KBM-7 (cell line): Measurements from ENCODE around the gene SLC41A3.
A peak's percentile ranks its signal among the peaks of the same experiment; 100 is the strongest.
"Not testable (repeated sequence)": the region's sequence is repeated elsewhere in the genome, so short reads cannot be mapped to it uniquely, and the experiment has no call there.

Source experiments
- DNase-seq: peaks from one replicate; pipeline ENCODE4 v3.0.0-alpha.2; 2015
- in situ Hi-C: fragments of 300-500 bp; cut with MboI; formaldehyde crosslinking; loops from 2 replicates; pipeline ENCODE4 v1.14.3; 2020; ENCODE audit warnings: low sequenced_read_pairs, low pct_unique_long_range_greater_than_20kb, mixed read lengths

The SLC41A3 gene

DNA sequence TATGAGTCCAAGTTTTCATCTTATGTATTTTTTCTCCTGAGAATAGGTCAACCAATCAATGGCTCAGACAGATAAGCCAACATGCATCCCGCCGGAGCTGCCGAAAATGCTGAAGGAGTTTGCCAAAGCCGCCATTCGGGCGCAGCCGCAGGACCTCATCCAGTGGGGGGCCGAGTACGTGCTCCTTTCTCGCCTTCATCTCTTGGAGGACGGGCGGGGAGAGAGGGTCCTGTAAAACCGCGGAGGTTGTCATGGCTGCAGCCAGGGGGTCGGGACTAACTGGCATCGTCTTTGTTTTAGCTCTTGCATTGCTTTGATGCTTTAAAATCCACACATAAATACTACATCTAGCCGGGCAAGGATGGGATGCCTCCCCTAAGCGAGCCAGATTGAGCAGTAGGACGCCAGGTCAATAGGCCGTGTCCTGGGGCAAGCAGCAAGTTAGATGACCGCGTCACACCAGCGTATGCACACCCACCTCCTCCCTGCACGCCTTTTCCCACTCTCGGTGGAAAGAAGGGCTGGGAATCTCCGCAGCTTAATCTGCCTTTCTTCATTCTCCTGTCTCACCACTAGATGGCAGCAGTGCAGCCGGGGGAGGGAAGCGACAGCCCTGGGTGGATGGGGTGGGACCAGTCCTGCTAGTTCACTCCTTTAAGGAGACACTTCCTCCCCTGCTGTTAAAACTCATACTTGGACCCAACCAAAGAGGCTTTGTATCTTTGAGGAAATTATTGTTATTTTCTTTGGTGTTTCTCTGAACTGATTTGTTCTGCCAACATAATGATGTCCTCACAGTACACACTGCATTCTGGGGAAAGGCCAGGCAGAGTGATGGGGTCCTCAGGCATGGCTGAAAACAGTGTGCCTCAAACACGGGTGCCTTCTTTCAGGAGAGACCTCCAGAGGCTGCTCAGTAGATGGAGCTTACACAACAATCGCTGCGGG, 111.7 kb downstream of the SLC41A3 start:
- peak; percentile 45 for DNase-seq

DNA sequence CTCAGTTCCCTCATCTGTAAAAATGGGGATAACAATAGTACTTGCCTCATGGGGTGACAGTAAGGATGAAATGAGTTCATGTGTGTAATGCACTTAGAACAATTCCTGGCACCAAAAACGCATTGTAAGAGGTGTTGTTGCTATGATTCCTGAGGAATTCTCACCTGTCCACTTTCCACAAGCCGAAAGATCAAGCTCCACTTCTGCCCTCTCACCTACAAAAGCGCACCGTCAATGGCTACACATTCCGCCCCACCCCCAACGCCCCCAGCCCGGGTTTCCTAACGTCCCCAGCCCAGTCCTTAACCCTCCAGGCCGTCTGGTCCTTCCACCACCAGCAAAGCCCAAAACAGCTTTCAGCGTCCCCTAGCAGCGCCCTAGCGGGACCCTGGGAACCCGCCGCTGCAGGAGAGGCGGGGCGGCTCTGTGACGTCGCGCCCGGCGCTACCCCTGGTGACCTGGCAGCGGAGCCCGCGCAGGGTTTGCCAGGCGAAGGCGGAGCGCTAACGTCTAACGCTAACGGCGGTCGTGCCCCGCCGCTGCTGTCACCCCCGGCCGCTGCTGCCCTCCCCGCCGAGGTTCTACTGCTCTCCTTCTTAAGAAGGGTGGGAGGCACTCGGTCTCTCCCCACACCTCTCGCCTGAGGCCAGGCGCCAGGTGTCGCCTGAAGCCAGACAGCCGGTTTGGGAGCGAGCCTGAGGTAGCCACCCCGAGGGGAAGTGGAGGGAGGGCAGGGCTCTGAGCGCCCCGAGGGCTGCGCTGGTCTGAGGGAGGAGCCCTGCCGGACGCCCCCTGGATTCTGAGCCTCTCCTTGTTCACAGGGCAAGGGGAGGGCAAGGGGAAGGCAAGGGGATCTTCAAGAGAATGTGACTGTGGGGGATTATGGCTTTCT, 115.0 kb downstream of the SLC41A3 start, which contains the start of gene ROPN1B:
Gene ROPN1B, plus strand, starts transcription at position 478 of the 892 bp plus-strand sequence. CDS start 2,877 bp downstream, outside the sequence.
- in situ Hi-C loops: not testable (repeated sequence)

More for the DNA sequence above, 111.7 kb downstream of the SLC41A3 start:
- in situ Hi-C loops: not testable (repeated sequence)

DNA sequence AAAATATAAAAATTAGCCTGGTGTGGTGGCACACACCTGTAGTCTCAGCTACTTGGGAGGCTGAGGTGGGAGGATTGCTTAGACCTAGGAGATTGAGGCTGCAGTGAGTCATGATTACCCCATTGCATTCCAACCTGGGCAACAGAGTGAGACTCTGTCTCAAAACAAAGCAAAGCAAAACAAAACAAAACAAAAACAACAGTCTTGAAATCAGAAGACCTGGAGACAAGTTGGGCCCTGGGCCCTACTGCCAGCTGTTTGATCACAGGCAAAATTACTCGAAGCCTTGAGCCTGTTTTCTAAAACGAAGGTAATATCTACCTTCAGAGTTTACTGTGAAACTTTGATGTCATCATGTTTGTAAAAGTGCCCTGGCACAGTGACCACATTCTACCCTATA, 115.8 kb downstream of the SLC41A3 start:
- in situ Hi-C loops, DNase-seq: not testable (repeated sequence)

More for the DNA sequence above, 115.0 kb downstream of the SLC41A3 start, which contains the start of gene ROPN1B:
- not testable (repeated sequence) for DNase-seq

DNA sequence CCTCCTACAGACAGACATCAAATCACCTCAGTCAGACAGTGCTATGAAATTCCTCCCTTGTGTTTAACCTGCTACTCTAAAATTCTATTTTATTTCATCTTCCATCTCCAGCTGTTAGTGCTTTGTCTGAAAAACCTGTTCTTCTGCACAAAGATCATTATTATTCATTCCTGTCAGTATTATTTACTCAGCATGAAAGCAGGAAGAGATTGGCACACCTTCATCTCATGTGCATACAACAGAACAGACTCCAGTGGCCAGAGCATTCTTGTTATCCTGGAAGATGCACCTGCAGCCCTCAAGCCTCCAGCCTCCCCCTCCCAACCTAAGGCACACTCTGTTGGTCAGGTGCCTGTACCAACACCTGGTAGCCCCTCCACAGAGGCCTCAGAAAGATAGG, 116.8 kb downstream of the SLC41A3 start:
- DNase-seq: no peak
- in situ Hi-C loops: no loop called here

DNA sequence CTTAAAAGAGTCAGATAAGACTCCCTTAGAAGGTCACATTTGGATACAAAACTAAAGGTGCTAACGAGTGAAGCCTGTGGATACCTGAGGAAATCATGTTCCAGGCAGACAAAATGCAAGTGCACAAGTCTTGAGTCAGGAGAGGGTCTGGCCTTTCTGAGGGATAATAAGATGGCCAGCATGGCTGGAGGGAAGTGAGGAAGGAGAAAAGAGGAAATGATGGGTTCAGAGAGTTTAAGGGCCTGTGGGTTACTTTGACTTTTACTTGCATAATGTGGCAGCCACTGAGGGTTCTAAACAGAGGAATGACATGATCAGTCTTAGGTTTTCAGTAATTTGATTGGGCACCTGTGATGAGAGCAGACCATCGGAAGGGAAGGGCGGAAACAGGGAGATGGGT, 118.4 kb downstream of the SLC41A3 start:
- in situ Hi-C loops: no loop called here
- no peak for DNase-seq

DNA sequence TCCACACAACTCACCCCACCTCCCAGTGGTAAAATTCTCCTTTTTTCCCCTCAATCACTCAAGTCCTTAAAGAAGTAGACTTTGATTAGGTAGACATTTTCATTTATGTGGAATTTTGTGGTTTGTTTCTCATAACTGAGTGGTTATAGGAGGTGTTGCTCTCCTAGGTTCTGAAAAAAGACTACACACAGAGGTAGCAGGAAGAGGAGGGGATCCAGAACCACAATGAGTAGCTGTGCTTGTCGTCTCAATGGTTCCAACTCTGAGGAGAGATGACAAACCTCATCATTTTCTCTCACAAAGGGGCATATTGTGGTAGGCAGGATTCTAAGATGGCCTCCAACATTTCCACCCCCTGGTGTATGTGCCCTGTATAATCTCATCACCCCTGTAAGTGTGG, 120.1 kb downstream of the SLC41A3 start:
- in situ Hi-C loops, DNase-seq: not testable (repeated sequence)

DNA sequence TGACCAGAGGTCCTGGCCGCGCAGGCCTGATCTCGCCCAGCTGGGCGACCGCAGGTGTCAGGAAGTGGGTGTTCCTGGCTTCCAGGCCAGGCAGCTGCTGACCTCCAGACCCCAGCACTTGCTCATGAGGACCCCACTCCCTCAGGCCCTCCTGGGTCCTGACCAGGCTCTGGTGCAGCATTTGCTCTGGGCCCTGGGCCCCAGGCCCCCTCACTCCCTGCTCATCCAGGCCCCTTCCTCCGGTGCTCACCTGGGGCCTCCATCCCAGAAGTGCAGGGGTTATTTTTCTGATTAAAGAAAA, 122.7 kb downstream of the SLC41A3 start:
- in situ Hi-C loops: no loop called here

DNA sequence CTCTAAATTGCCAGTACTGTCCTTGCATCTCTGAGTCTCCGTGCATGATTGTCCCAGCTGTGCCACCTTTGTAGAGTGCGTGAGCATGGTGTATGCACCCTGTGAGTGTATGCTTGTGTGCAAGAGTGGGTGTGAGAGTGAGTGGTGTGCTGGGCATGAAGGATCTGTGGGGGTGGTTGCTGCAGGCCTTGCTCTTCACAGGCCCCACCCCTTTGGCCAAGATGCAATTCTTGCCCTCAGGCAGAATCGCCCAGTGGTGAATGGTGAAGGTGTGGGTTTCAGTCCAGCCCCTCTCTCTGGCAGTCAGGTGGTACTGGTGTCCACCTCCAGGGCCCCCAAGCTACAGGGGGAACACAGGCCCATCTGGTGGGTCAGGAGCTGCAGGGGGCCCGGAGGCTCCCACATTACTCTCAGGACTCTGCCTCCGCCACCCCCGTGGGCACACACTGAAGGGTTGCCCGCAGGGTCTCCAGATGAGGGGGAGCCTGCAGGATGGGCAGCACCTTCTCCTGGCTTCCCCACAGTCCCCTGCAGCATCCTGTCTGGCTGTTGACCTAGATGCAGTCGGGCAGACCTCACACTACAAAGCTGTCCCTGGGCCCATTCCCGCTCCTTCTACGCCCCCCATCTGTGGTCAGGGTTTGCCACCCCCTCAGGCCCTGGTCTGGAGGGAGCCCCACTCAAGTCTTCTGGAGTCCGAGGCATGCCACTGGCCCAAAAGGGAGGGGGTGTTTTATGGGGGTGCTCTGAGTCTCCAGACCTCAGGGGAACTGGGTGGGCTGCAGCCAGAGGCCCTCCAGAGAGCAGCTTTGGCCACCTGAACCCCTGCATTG, 123.3 kb downstream of the SLC41A3 start:
- in situ Hi-C loops: no loop called here
- DNase-seq: no peak

More for the DNA sequence above, 122.7 kb downstream of the SLC41A3 start:
- DNase-seq: no peak

- in situ Hi-C loops: no loop called here
- no peak for DNase-seq
Measured at GRCh38 chr3:125960066-125960424, 123.9 kb downstream of the SLC41A3 start.

DNA sequence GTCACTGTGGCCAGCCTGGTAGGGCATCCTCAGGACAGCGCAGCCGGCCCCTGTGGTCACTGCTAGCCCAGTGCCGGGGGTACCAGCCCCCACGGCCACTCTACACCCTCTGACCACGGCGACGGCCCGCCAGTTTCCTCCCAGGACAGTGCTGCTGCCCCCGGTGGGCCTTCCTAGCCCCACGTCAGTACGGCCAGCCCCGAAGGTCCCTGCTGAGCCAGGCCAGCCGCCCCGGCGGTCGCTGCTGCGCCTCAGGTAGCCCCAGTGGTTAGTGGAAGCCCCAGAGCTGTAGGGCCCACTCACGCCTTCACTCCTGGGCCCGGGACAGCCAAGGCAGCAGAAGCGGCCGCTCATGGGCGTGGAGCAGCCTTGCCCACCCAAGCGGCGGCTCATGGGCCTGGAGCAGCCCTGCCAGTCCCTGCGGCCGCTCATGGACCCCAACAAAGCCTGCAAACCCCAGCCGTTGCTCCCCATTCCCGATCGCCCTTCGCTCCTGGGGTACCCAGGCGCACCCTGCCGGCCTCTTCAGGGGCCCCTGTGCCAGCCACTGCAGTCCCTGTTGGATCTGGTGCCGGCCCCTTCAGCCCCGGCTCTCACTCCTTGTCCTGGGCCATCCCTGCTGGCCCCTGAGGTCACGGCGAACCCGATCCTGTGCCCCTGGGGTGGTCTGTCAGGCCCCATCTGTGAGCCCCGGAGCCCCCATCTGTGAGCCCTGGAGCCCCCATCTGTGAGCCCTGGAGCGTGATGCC, 124.4 kb downstream of the SLC41A3 start:
- in situ Hi-C loops: no loop called here
- DNase-seq: no peak

GRCh38 chr3:125958511-125959316, 125.2 kb downstream of the SLC41A3 start:
- in situ Hi-C loops: no loop called here
- no peak for DNase-seq

DNA sequence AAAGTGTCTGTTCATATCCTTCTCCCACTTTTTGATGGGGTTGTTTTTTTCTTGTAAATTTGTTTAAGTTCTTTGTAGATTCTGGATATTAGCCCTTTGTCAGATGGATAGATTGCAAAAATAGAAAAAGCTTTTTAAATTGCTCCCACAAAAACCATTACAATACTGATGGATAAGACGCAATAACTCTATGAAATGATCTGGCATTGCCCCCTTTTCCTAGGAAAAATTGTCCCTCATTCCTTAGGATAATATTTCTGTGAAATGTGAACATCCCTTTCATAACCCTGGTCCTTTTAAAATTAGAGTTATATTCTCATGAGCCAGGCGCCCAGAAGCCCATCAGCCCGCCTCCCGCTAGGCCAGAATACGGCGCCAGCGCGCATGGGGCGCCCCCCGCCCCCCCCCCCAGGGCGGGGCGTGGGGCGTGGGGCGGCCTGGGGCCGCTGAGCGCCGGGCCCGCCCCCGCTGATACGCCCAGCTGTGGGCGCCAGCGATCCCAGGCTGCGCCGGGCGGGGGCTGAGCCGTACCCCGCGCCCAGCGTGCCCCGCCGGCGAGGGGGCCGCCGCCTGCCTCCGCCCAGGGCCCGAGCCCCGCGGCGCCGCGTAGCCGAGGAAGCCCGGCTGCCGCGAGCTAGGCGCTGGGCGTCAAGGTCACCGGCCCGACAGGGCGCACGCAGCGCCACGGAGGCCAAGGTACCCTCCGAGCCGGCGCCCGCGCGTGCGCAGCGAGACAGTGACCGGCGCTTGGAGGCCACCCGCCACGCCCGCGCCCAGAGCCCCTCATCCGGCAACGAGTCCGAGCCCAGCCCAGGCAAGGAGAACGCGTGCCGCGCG, 126.0 kb downstream of the SLC41A3 start:
- in situ Hi-C loops: no loop called here

DNA sequence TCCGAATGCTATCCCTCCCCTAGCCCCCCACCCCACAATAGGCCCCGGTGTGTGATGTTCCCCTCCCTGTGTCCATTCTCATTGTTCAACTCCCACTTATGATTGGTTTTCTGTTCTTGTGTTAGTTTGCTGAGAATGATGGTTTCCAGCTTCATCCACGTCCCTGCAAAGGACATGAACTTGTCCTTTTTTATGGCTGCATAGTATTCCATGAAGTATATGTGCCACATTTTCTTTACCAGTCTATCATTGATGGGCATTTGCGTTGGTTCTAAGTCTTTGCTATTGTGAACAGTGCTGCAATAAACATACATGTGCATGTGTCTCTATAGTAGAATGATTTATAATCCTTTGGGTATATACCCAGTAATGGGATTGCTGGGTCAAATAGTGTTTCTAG, 126.9 kb downstream of the SLC41A3 start:
- in situ Hi-C loops, DNase-seq: not testable (repeated sequence)

More for the DNA sequence above, 126.0 kb downstream of the SLC41A3 start:
- no peak for DNase-seq
